SK-N-MC (cell line): Measurements from ENCODE around the gene CDC16.

Experiments
- EZH2 ChIP-seq: fragments of 200-600 bp; sonication (generic); IDR thresholded peaks from one replicate; pipeline ENCODE4 v1.6.1; 2017; ENCODE audit warnings: antibody characterized with exemption
- POLR2AphosphoS5 ChIP-seq: IDR thresholded peaks from 2 replicates; pipeline ENCODE4 v1.6.1; 2012; ENCODE audit warnings: mild to moderate bottlenecking, low read depth, low read length, borderline replicate concordance

DNA sequence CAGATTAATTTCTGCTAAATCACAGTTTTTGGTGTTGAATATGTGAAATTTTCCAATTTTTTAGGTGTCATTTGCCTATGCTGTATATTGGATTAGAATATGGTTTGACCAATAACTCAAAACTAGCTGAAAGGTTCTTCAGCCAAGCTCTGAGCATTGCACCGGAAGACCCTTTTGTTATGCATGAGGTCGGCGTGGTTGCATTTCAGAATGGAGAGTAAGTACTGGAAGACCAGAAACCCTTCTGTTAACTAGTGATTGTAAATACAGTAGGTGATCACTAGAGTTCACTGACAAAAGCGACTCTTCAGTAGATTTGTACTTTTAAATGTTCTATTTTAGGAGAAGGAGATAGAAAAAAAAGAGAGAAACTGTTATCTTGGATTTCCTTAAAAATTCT lies 22.3 kb downstream of the CDC16 start:
- TF ChIP-seq EZH2 (no peak), POLR2AphosphoS5 (no peak)
